HepG2 (cell line): ENCODE measurements around the gene FAHD1. TPM values are rescaled to one million over a fixed set of nuclear protein-coding genes. Genes with fewer than 3 reads are reported as not detected.
A peak's percentile ranks its signal among the peaks of the same experiment; 100 is the strongest.

ENCODE experiments used
- ELF1 ChIP-seq: sonication (generic); formaldehyde crosslinking; IDR thresholded peaks from 2 replicates; pipeline ENCODE4 v1.4.0; 2020; ENCODE audit warnings: missing genetic modification reagents
- FOSL2 ChIP-seq: sonication (generic); formaldehyde crosslinking; IDR thresholded peaks from 2 replicates; pipeline ENCODE4 v1.4.0; 2020; ENCODE audit warnings: missing genetic modification reagents
- HOXA3 ChIP-seq: sonication (generic); formaldehyde crosslinking; IDR thresholded peaks from 2 replicates; pipeline ENCODE4 v1.5.0; 2020; ENCODE audit warnings: missing genetic modification reagents
- KDM2A ChIP-seq: sonication (generic); formaldehyde crosslinking; IDR thresholded peaks from 2 replicates; pipeline ENCODE4 v1.4.0; 2020; ENCODE audit warnings: low read depth, missing genetic modification reagents, borderline replicate concordance
- MED1 ChIP-seq: sonication (generic); formaldehyde crosslinking; IDR thresholded peaks from 2 replicates; pipeline ENCODE4 v1.4.0; 2020; ENCODE audit warnings: missing genetic modification reagents
- PITX1 ChIP-seq: sonication (generic); formaldehyde crosslinking; IDR thresholded peaks from 2 replicates; pipeline ENCODE4 v1.5.1; 2020; ENCODE audit warnings: mild to moderate bottlenecking, missing genetic modification reagents
- RAD21 ChIP-seq: fragments of 450-650 bp; formaldehyde crosslinking; IDR thresholded peaks from 2 replicates; pipeline ENCODE4 v1.5.0; 2020; ENCODE audit warnings: mild to moderate bottlenecking
- SAFB2 ChIP-seq: sonication (generic); formaldehyde crosslinking; IDR thresholded peaks from 2 replicates; pipeline ENCODE4 v1.5.1; 2020; ENCODE audit warnings: missing genetic modification reagents, low read depth, mild to moderate bottlenecking, borderline replicate concordance
- STAG1 ChIP-seq: sonication (generic); formaldehyde crosslinking; IDR thresholded peaks from 2 replicates; pipeline ENCODE4 v1.4.0; 2020; ENCODE audit warnings: missing genetic modification reagents
- TFDP2 ChIP-seq: sonication (generic); formaldehyde crosslinking; IDR thresholded peaks from 2 replicates; pipeline ENCODE4 v1.4.0; 2020; ENCODE audit warnings: missing genetic modification reagents
- TIGD3 ChIP-seq: sonication (generic); formaldehyde crosslinking; IDR thresholded peaks from 2 replicates; pipeline ENCODE4 v1.5.1; 2020; ENCODE audit warnings: mild to moderate bottlenecking, missing genetic modification reagents, borderline replicate concordance
- TRIM24 ChIP-seq: sonication (generic); formaldehyde crosslinking; IDR thresholded peaks from 2 replicates; pipeline ENCODE4 v1.8.0; 2022; ENCODE audit warnings: mild to moderate bottlenecking, missing genetic modification reagents
- UBTF ChIP-seq: sonication (generic); formaldehyde crosslinking; IDR thresholded peaks from 2 replicates; pipeline ENCODE4 v1.4.0; 2020; ENCODE audit warnings: mild to moderate bottlenecking, missing genetic modification reagents
- YEATS2 ChIP-seq: sonication (generic); formaldehyde crosslinking; IDR thresholded peaks from 2 replicates; pipeline ENCODE4 v1.4.0; 2020; ENCODE audit warnings: missing genetic modification reagents, borderline replicate concordance
- YEATS4 ChIP-seq: sonication (generic); formaldehyde crosslinking; IDR thresholded peaks from 2 replicates; pipeline ENCODE4 v1.4.0; 2020; ENCODE audit warnings: missing genetic modification reagents, borderline replicate concordance
- ZNF260 ChIP-seq: sonication (generic); formaldehyde crosslinking; IDR thresholded peaks from 2 replicates; pipeline ENCODE4 v1.4.0; 2020; ENCODE audit warnings: missing genetic modification reagents, low read depth, mild to moderate bottlenecking, borderline replicate concordance
- ZNF292 ChIP-seq: sonication (generic); formaldehyde crosslinking; IDR thresholded peaks from 2 replicates; pipeline ENCODE4 v1.8.1; 2022; ENCODE audit warnings: mild to moderate bottlenecking, low read depth, missing genetic modification reagents, borderline replicate concordance
- ZNF660 ChIP-seq: sonication (generic); formaldehyde crosslinking; IDR thresholded peaks from 2 replicates; pipeline ENCODE4 v1.5.1; 2020; ENCODE audit warnings: mild to moderate bottlenecking, low read depth, missing genetic modification reagents, borderline replicate concordance
- polyA plus RNA-seq, 8 experiments: library from polyadenylated mRNA; depleted of rRNA in 3 of 8; stranded (reverse) in 7 of 8; unstranded in 1 of 8; fragments of >200 nt; fragmentation: Illumina TruSeq in 4 of 8; extraction: Trizol in 4 of 8; gene quantifications; 2 replicates each; pipeline versions ENCODE4 v1.2.1 to v1.2.3, GENCODE V29; 2011 to 2016; ENCODE audit warnings: low read depth in 4 of 8, missing spikeins in 1 of 8, mixed read lengths in 1 of 8; ENCODE audit not compliant: insufficient read depth in 1 of 8
- total RNA-seq, 5 experiments: library from RNA; depleted of rRNA; stranded (reverse); fragments of >200 nt; fragmentation: Illumina TruSeq; extraction: Trizol; gene quantifications; 2 replicates each; pipeline ENCODE4 v1.2.3, GENCODE V29; 2016; ENCODE audit warnings: low read depth in 1 of 5

Gene FAHD1
- total and polyA plus RNA-seq, 2 of the 13 experiments (the other 11 are each of a cell fraction or from before 2014, with no cell fraction given), result 39.0 to 45.3 TPM

GRCh38 chr16:1823821-1824220 is 3.2 kb upstream of the FAHD1 start (continued):
- TF ChIP-seq UBTF (peak; percentile 52), ZNF260 (CRISPR knock-in tag) (no peak), RAD21 (CRISPR knock-in tag) (peak; percentile 75), FOSL2 (CRISPR knock-in tag) (peak; percentile 43; the same call in 1 of the 2 replicates), TIGD3 (0 out of 2 replicates have a peak, but pooled peaks have one; percentile 17), TRIM24 (no peak), YEATS4 (CRISPR knock-in tag) (0 out of 2 replicates have a peak, but pooled peaks have one; percentile 18), ZNF660 (CRISPR knock-in tag) (no peak), ZNF292 (CRISPR knock-in tag) (0 out of 2 replicates have a peak, but pooled peaks have one; percentile 43), KDM2A (CRISPR knock-in tag) (peak; percentile 71; the same call in 1 of the 2 replicates), SAFB2 (CRISPR knock-in tag) (no peak; the same call in 1 of the 2 replicates), YEATS2 (CRISPR knock-in tag) (peak; percentile 22; the same call in 1 of the 2 replicates), TFDP2 (CRISPR knock-in tag) (peak; percentile 18; the same call in 1 of the 2 replicates), MED1 (CRISPR knock-in tag) (0 out of 2 replicates have a peak, but pooled peaks have one; percentile 37), STAG1 (CRISPR knock-in tag) (peak; percentile 82), HOXA3 (CRISPR knock-in tag) (peak; percentile 45; the same call in 1 of the 2 replicates), PITX1 (CRISPR knock-in tag) (0 out of 2 replicates have a peak, but pooled peaks have one; percentile 34), ELF1 (0 out of 2 replicates have a peak, but pooled peaks have one; percentile 13)
